ENCODE measurements around the gene SPOCD1. TPM values are rescaled to one million over a fixed set of nuclear protein-coding genes. Genes with fewer than 3 reads are reported as not detected.

Gene SPOCD1
- 2.8 and 6.3 TPM in 2 replicates for total RNA-seq

DNA sequence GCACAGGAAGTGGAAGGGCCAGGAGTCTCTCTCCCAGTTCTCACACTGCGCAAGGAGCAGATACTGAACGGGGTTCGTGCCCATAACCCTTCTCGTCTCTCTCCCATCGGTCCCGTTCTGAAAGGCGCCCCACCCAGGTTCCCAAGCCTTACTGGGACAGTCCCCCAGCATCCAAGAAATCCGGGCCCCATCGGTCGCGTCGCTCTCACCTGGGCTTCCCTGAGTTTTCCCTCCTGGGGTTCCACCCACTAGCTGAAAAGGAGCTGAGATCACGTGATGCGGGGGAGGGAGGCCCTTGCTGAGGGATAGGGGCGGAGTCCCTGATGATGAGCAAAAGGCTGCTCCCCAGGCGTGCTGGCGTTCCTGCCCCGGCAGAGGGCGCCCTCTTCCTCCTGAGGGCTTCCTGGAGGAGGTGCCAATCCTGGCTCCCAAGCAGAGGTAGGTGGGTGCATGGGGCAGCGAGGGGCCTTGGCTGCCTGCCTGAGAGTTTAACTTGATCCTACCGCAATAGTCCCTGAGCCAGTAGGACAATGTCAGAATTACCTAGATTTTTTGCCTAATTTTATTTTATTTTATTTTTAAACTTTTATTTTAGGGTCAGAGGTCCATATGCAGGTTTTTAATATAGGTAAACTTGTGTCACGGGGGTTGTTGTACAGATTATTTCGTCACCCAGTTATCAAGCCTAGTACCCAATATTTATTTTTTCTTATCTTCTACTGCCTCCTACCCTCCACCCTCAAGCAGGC, at the start of gene SPOCD1:
SPOCD1 (minus strand) TSS at position 271 of the 749 bp plus-strand sequence. CDS start 689 bp downstream, outside the sequence.

DNA sequence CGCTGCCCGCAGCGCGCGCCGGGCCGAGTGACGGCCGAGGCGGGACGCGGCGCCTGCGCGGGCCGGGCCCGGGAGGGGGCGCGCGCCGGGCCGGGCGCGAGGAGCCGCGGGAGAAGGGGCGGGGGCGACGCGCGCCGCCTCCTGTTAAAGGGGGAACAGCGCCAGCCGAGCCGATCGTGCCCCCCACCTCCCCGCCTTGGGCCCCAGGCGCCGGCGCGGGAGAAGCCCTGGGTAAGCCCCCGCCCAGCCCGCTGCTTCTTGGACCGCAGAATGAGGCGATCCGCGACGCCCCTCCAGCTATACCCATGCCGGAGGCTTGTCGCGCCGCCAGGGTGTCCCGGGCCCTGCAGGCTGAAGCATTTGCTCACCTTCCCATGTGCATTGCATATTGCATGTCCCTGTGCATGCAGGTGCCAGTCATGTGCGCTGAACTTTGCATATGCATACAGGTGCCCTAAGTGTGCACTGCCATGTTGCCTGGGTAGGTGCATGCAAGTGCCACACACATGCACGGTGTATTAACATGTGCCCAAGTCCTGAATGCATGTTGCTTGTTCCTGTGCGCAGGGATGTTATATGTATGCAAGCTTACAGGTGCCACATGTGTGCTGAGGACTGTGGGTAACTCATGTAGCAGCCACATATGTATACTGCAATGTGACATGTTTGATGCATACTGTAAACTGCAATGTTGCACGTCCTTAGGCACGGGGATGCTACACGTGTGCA, 51.3 kb downstream of the SPOCD1 start, which contains the start of gene ADGRB2:
ADGRB2 (minus strand) TSS at position 29 of the 729 bp plus-strand sequence. CDS start 7,119 bp downstream, outside the sequence.

Other genes starting within 250 kb of the SPOCD1 start
- 331 and 542 TPM in 2 replicates for gene TINAGL1, start 239.5 kb downstream of the SPOCD1 start, total RNA-seq
- gene HCRTR1, start 198.3 kb downstream of the SPOCD1 start, total RNA-seq, result 0.65 and 5.2 TPM in 2 replicates
- gene PEF1, start 171.1 kb downstream of the SPOCD1 start, total RNA-seq, result 75.1 and 109 TPM in 2 replicates
- gene COL16A1, start 112.0 kb downstream of the SPOCD1 start, total RNA-seq, result 0.32 and 1.0 TPM in 2 replicates
- gene ADGRB2, start 51.7 kb downstream of the SPOCD1 start, total RNA-seq, result 0.16 and 1.1 TPM in 2 replicates
- gene PTP4A2, start 122.3 kb upstream of the SPOCD1 start, total RNA-seq, result 158 and 317 TPM in 2 replicates
- 50.5 and 93.7 TPM in 2 replicates for gene KHDRBS1, start 197.8 kb upstream of the SPOCD1 start, total RNA-seq